Activated CD8-positive, alpha-beta memory T cell treated with anti-CD3 and anti-CD28 coated beads, Interleukin-2, amount 50 U/mL, for 48 hours (primary cell): ENCODE measurements around the gene LIM2.
"Not testable (repeated sequence)": the region's sequence is repeated elsewhere in the genome, so short reads cannot be mapped to it uniquely, and the experiment has no call there.

Experiments
- DNase-seq: peaks from one replicate; pipeline ENCODE4 v3.0.0-alpha.2; 2020

LIM2 gene, protein sequence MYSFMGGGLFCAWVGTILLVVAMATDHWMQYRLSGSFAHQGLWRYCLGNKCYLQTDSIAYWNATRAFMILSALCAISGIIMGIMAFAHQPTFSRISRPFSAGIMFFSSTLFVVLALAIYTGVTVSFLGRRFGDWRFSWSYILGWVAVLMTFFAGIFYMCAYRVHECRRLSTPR

DNA sequence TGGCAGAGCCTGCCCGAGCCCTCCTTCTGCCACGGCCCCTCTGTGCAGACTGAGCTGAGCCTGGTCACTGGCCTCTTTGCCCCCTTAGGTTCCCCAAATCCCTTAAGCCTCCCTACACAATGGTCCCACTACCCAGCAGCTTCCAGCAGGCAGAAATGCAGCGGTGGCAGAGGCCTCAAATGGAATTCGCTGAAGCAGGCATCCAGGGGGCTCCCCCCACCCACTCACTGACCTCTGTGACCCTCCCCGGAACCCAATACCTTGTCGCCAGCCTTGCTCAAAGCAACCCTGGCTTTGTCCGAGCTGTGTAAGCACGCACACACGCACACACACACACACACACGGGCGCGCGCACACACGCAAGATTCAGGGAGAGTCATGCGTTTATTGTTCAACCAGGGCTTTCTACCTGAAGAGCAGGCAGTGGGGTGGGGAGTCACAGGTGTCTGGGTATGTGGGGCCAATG is at the start of gene LIM2:
TSS of gene LIM2 (minus strand) at position 51 of the 466 bp plus-strand sequence. CDS start 531 bp downstream, outside the sequence.
- no peak for DNase-seq

DNA sequence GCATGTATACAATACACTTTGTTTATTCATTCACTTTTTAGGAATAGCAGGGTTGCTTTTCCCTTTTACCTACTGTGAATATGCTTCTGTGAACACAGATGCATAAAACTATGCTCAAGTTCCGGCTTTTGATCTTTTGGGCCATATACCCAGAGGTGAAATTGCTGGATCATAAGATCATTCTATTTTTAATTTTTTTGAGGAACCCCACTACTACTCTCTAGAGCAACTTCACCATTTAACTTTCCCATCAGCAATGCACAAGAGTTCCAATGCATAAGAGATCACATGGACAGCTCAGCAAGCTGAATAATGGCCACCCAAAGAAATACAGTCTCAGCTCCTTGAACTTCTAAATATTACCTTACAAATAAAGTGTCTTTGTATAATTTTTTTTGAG is 46.7 kb upstream of the LIM2 start:
- no peak for DNase-seq

DNA sequence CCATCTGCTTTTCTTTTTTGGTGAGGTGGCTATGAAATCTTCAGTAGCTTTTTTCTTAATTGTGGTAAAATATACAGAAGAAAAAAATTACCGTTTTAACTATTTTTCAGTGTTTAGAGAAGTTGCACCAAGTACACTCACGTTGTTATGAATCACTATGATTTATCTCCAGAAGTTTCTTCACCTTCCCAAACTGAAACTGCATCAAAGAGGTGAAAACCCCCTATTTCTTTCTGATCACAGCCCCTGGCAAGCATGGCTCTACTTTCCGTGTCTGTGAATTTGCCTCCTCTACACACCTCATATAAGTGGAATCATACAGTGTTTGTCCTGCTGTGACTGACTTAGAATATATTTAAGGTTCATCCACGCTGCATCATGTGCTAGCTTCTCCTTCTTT is 45.3 kb upstream of the LIM2 start:
- DNase-seq, result no peak

DNA sequence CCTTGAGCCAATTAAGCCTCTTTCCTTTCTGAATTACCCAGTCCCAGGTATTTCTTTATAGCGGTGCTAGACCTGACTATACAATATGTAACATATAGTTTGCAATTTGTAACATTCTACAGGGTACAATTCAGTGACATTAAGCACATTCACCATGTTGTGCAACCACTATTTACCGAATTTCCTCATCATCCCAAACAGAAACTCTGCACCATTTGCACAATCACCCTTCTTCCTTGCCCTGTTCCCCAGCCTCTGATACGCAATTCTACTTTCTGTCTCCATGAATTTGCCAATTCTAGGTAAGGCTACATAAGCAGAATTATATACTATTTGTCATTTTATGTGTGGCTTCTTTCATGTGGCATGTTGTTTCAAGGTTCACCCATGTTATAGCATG is 43.4 kb upstream of the LIM2 start:
- DNase-seq, result no peak

DNA sequence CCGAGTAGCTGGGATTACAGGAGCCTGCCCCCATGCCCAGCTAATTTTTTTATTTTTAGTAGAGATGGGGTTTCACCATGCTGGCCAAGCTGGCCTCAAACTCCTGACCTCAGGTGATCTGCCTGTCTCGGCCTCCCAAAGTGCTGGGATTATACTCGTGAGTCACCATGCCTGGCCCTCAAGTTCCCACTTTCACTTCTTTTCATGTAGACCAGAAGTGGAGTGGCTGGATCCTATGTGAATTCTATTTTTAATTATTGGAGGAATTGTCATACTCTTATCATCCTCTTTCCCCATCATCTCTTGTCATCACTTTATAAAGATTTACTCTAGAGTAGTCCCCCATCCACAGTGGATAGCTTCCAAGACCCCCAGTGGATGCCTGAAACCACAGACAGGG is 42.4 kb upstream of the LIM2 start:
- DNase-seq, result no peak

DNA sequence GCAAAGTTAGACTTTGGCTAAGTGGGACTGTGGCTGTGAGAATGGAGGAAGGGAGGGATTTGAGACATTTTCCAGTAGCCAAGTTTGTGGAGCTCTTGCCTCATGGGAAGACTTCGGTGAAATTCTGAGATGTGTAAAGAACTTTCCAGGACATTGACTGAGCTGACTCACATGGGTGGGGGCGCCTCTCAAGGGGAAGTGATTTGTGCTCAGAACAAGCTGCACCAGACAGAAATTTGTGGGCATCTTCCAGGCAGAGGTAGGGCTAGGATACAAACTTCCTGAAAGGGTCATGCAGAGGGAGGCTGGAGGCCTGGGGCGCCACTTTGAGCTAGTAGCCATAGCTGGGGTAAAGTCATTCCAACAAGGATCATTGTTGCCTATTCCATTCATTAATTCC is 39.4 kb upstream of the LIM2 start:
- no peak for DNase-seq

DNA sequence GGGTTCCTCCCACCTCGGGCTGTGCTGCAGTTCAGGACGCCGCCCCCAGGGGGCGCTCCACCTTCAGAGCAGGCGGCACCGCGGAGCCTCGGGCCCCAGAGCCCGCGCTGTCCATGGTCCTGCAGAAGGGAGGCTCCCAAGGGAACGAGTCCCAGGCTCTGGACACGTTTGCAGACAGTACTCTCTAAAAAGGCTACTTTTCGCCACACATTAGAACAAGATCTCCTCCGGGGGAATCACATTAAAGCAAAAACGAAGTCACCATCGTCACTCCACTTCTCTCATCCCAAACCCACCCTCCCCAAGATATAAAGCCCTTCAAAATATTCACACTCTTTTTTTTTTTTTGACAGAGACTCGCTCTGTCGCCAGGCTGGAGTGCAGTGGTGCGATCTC is 34.3 kb upstream of the LIM2 start:
- DNase-seq, result peak; percentile 100

DNA sequence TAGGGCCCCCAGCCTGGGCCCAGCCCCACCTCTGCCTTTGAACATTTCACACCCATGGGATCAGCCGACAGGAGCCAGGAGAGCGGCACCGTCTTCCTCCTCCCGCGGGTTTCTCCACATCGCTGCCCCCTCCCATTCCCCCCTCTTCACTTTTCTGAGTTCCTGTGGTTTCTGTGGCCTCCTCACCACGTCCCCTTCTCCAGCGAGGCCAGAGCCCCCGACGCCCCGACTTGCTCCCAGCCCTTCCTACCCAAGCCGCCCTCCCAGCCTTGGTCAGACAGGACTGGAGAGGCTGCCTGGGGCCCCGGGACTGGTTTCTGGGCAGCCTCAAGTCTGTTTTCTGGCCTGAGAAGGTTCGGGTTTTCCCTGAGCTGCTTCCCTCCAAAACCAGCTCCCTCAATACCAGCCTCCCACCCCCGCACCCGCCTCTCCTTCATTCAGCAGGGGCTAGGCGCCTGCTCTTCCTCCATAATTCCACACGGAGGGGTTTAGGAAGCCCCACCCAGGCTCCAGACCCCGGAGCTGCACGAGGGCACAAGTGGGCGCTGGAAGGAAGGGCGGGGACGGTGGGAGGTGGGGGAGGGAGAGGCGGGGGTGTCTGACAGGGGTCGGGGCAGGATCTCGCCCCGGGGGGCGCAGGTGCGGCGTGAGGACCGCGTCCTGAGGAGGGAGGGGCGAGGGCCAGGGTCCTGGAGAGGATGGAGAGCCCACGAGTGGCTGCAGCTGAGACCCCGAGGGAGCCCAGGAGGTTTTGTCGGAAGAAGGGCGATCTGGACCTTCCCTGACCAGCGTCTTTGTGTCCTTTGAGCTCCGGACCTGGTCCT is 33.7 kb upstream of the LIM2 start:
- peak; percentile 63 for DNase-seq

DNA sequence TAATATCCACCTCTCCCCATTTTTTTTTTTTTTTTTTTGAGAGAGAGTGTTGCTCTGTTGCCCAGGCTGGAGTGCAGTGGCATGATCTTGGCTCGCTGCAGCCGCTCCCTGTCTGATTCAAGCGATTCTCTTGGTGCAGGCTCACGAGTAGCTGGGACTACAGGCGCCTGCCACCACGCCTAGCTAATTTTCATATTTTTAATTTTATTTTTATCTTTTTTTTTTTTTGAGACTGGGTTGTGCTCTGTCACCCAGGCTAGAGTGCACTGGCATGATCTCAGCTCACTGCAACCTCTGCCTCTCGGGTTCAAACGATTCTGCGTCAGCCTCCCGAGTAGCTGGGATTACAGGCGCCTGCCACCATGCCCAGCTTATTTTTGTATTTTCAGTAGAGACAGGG is 32.7 kb upstream of the LIM2 start:
- not testable (repeated sequence) for DNase-seq

DNA sequence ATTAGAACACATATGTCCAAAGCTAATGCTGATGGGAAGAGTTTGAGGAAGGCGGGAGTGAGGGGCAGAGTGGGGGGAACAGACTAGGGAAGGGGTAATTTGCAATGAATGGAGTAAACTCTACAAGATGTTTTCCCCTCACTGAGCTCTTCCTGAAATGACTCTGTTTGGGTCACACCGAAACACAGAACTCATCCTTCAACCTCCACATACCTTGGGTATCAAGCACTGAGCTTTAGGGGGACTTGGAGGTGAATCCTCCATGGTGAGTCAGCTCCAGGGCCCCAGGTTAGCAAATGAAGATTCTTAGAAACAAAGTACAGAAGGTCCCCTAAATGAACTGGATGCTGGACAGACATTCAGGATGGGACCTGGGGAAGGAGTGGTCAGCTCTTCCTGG is 30.9 kb upstream of the LIM2 start:
- no peak for DNase-seq

DNA sequence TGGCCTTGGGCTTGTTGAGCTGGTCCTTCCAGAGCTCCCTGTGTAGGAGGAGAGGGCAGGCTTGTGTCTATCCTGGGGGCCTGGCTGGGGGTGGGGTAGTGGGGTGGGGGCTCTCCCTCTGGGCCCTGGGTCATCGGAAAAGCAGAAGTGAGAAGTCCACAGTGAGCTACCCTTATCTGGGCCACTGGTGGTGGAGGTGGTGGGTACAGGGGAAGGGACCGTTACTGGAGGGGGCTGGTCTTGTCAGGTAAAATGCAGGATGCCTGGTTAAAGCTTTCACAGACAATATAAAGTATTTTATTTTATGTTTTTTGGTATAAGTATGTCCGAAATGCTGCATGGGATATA is 30.0 kb upstream of the LIM2 start:
- no peak for DNase-seq

DNA sequence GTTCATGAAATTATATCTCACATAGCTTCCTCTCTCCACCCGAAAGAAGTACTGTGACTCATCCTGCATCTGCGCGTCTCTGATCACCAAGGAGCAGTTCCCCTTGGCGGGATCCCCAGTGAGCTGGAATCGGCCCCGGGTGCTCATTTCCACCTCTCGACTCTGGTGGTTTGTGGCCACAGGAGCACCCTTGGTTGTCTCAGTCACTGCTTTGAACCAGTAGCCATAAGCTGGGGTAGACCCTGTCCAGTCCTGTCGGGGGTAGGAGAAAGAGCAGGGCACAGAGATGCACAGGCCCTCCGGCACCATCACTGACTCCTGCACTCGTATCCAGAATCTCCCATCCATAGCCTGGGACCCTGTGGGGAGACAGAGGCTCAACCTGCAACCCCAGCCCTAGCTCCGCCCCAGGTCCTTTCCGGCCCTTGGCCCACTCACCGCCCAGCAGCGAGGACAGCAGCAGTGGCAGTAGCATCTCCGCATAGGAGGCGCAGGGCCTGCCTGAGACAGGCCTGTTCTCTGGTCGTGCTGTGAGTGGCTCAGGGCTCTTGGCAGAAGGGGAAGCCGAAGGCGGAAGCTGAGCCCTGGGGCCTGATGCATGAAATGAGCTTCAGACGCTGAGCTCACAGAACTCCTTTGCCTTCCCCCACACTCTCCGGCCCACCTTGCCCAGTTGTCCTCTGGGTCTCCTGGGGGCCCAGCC is 29.5 kb upstream of the LIM2 start, which contains the start of gene SIGLEC10:
TSS of gene SIGLEC10 (minus strand) at position 536 of the 703 bp plus-strand sequence. CDS start at position 475, 61 bp downstream.
- peak; percentile 81 for DNase-seq

DNA sequence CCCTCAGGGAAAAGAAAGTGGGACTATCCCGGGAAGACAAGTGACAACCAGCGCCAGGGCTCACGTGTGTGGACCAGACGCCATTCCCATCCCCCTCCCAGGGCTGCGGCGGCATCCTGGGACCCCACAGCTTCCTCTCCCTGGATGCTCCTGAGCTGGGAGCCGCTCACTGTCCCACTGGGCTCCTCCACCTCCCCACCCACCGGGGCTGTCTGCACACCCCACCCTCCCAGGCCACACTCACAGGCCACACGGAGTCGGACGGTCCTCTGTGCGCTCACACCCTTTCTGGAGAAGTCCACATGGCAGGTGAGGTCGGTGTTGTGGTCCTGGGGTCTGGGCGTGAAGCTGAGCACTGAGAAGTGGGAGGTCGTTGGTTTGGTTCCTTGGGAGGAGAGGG is 28.6 kb upstream of the LIM2 start:
- not testable (repeated sequence) for DNase-seq

DNA sequence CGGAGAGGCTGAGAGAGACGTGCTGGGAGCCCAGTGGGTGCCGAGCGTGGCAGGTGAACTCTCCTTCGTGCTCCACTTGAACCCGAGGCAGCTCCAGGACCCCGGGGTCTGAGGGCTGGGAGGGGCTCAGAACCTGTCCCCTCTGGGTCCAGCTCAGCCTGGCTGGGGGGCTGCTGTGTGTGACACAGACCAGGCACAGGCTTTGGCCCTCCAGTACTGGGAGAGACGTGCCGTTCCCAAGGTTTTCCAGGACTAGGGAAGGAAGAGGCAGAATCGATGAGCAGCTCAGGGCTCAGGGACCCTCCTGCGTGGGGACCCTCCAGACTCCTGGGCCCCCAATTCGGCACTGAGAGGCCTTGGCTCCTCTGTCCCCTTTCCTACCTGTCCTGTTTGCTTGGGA is 27.4 kb upstream of the LIM2 start:
- no peak for DNase-seq

DNA sequence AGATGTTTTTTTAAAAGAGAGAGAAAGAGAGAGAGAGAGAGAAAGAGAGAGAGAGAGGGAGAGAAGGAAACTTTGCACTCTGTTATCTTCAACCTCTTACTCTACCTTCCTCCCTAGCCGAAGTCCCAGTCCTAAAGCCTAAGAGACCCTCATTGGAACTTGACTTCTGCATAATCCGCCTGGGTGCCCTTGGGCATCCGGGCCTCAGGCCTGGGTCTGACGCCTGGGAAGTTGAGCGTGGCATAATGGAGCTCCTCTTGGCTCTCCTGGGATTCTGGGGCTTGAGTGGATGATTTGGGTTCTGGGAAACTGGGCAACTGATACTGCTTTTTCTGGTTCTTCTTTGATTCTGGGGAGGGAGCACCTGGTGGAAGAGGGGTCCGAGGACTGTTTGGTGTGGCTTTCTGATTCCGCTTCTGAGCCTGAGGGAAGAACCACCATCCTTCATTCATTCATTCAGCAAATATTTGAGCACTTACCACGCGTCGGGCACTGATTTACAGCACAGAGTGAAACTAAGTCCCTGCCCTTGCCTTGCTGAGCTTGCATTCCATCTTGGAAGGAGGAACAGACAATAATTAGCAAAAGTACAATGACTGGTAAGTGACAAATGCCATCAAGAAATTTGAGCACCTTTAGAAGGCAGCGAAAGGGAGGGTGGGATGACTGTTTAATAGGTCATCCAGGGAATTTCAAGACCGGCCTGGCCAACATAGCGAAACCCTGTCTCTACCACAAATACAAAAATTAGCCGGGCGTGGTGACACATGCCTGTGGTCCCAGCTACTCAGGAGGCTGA is 23.4 kb upstream of the LIM2 start:
- DNase-seq, result no peak

DNA sequence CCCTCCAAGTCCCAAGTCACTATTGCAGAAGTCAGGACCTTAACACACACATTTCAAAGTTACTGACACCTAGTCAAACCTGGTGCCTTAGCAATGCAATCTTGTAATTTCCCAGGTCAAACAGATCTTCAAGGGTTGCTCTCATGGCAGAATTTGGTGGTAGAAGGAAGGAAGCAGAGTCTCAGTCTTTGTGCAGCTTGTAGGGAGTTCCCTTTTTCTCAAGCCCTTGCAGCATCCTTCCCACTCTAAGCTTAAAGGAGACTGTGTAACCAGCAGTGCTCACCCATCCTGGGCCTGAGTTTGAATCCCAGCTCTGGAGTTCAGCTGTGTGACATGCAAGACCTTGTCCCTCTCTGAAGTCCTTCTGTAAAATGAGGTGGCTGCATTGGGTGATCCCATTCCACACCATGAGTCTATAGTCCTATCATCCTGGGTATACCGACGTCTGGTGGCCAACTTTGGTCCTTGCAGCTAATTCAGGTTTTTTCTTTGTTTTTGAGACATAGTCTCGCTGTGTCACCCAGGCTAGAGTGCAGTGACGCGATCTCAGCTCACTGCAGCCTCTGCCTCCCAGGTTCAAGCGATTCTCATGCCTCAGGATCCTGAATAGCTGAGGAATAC is 19.8 kb upstream of the LIM2 start:
- no peak for DNase-seq

DNA sequence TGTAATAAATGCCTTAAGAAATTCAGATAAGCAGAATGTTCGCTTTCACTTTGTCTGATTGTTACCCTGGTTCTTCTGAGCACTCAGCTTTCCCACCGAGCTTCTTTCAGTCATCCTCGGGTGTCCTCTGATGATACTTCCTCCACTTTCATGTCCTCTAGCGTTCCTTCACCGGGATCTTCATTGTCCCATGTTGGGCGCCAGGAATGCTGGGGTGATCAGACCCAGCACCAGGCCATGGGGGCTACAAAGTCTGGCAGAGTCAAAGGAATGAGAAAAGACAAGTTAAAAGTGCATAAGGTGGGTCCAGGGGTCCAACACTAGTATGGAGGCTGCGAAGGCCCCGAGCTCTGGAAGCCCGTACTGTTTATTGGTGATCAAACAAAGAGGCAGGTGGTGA is 14.3 kb upstream of the LIM2 start:
- DNase-seq, result no peak

DNA sequence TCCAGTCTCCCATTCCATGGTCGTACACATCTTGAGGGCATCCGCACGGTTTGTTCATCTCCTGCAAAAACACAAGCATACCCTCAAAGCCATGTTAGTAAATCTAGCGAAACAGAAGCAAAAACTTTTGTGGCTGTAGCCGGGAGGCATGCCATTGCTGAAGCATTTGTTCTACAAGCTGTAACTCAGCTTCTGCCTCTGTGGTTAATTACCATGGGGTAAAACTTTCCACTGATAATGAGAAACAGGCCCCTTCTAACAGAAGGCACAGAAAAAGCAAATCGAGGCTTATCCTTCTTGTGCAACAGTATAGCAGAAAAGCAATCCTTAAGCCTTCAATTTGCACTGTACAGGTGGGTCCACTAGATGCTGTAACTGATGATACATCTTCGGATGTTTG is 12.2 kb upstream of the LIM2 start:
- not testable (repeated sequence) for DNase-seq

DNA sequence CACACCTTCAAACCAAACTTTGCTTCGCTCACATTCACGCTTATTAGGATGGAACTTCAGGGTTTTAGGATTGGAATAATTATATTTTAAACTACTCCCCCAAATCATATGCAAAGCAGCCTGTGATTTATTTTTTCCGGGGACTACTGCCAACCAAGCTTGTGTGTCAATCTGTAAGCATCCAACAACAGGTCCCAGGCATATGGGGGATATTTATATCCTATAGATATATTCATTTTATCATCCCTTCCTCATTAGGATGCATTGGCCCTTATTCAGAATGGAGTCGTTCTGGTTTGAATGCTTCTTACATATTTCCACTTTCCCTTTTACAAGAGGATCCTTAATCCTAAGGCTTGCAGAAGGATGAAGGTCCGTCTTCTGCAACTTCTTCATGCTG is 11.5 kb upstream of the LIM2 start:
- no peak for DNase-seq

DNA sequence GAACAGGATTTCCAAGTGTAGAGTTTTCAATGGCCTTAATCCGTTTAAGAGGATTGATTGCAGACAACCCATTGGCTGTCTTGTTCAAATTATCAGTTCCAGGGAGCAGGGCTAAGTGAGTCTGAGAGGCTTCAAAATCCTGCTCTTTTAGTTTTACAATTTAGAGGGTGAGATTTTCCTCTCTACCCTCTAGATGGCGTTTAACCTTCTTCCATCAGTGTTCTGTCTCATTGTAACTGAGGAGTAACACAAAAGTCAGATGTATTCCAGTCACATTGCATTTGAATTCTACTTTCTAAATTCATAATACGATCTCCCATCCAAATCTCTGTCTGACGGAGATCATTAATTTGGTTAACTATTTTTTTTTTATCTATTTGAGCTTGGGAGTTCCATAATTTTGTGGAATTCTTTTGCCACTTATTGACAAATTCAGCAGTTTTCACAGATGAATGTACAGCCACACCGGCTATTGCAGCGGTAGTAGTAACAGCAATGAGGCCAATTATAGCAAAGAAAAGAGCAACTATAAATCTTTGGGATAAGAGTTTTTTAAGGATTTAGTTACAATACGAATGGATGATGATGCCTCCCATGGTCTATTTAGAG is 10.4 kb upstream of the LIM2 start:
- no peak for DNase-seq

DNA sequence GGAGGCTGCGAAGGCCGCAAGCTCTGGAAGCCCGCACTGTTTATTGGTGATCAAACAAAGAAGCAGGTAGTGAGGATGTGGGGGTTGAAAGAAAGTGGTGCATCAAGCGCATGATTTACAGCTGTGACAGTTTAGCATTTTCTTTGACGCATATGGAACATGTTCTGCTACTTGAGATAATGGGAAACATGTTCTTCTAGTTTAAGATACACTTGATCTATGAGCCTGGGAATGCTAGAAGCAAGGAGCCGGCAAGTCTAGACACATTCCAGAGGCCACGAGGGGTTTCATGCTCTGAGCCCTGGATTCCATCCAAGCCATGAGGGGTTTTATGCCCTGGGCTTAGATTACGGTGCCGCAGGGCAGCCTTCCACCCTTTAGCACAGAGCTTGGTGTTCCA is 9.7 kb upstream of the LIM2 start:
- not testable (repeated sequence) for DNase-seq

DNA sequence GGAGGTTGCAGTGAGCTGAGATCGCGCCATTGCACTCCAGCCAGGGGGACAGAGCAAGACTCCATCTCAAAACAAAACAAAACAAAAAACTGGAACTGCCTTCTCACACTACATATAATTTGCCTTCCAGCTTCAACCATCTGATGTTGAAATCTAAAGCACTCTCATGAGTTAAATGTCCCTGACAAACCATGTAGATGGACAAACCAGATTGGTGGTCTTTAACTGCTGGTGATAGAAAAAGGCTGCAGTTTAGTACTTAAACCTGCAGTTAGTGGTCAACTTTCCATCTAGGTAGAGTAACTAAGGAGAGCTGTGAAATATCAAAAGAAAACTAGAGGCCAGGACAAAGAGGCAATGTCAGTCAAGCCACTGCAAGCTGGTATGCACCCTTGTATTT is 8.4 kb upstream of the LIM2 start:
- no peak for DNase-seq
